Measurements from ENCODE around the gene CAMK4.
"Not testable (repeated sequence)": the region's sequence is repeated elsewhere in the genome, so short reads cannot be mapped to it uniquely, and the experiment has no call there.

CAMK4 gene

DNA sequence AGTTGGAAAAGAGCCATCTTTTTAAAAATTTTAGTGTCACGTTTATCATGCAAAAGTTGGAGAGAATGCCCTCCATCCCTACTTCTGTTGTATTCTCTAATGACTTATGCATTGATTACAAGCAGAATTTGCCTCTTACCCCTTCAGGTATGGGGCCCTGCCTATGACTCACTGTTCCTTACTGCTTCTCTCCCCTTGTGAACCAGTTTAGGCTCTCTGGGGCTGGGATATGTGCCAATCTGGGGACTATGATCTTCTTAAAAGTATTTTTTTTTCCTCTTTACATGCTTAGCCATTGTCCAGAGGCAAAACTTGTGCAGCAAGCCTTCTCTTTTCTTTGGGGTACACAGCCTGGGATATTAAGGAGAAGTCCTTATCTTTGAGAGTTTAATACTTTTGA lies 37.4 kb downstream of the CAMK4 start:
- DNase-seq: no peak

DNA sequence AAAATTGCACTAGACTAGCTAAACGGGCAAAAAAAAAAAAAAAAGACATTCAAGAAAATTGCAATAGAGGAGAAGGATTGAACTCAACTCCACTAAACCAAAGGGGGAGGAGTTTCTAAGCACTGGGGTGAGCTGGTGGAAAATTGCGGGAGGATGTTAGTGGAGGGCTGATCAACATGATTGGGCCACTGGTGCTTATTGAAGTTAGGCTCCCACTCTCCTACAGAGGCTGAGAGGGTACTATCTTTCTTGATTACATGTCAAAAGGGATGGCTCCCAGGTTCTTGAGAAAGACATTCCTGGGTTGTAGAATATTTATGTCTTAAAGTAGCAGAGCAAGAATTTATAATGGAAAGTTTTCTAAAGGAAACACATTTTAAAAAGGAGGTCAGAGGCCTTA lies 38.0 kb downstream of the CAMK4 start:
- DNase-seq: no peak

DNA sequence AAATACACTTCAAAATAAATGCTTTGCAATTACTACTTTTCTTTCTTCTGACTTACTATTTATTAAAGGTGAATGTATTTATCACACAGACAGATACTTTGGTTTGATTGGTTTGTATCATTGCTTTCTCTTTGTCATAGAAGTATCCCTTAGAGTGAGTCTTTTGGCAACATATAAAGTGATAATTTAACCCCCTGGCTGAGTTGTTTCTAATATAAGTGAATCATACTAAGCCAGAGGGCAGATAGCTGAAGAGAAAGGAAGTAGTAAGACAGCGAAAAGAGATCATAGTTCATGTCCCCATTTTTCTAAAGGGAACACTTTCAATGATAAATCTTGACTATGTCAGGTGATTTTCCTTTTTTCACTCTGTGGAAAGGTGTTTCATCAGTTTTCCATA lies 38.6 kb downstream of the CAMK4 start:
- no peak for DNase-seq

DNA sequence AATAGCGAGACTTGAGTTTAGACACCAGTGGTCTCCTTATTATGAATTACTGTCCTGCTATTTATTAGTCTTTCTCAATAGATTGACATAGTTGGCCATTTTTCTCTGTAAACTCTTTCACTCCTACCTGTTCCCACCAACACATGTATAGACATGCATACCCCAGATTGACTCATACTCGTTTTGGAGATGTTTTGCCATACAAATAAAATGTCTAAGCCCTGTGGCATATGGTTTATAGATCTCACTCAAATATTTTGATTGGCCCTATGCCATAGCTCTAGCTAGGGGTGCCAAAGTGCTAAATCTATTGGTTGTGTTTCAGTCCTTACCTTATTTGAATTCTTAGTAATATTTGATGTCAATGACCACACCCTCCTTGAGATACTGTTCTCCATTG lies 42.3 kb downstream of the CAMK4 start:
- DNase-seq: no peak

DNA sequence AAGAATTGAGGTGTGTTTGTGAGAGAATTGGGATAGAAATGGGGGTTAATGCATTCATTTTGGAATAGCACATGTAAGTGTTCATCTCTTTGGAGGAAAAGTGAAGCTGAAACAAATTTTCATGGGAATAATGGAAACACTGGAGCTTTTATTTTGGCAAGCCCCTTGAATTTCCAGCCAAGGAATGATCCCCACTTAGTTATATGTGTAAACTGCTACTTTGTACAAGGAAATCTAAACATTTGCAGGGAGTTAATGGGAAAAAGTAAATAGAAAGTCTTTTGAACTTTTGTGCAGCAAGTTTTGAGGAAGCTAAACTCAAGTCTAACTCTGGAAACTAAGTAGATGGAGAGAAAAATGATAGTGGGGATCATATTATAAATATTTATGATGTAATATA lies 44.1 kb downstream of the CAMK4 start:
- DNase-seq: no peak

DNA sequence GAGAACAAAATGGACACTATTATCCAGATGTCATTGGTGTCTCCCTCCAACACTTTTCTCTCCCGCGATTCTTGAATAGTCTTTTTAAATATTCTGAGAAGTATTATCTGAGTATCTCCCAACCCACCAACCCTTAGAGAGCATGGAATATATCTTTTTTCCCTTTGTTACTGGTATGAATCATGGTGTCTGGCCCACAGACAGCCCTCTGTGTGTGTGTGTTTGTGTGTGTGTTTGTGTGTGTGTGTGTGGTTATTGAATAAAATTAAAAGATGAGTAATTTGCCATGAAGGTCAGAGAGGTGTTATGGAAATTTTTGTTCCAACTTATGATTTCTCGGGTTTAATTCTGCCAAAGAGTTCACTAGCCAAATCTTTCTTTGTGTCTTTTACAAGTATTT lies 47.7 kb downstream of the CAMK4 start:
- no peak for DNase-seq

DNA sequence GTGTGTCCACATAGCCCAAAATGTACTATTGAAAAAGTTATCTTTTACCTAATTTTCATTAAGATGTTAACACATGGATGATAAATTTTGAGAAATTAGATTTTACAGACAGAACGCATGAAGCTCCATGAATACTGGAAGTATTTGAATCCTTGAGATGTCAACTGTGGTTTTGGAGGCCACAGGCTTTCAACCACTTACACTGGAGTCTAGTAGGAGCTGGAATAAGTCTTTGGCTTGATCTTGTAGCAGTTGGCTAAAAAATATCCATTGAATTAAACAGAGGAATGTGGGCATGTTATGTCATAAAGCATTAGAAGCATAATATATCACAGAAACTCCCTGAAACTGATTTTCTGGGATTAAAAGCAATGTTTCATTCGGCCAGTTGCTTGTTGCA lies 52.9 kb downstream of the CAMK4 start:
- DNase-seq: no peak

DNA sequence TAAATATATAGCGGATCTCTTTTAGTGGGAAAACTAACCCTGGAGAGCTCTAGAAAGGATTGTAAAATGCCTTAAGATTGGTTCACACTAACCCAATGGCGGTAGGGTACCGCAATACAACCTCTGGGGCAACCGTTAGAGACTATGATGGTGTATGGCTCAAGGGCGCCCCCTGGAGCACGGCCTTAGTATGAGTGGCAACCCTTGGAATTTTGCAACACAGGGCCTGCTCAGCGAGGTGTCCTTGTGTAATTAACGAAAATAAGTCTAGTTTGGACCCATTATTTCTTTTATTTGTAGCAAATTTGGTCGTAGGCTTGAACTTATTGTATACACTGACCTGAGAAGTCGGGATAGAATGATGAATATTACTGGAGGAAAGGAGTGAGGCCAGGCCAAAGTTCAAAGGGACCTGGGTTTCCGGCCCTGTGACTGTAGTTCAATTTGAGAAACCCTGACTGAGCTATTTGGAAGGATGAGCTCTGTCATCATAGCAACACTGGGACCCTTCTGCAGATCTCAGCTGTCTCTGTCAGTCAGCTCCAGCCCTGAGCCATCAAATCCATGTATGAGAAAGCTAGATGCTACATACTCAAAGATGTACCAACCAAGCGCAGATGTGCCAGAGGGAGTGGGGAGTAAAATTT lies 54.8 kb downstream of the CAMK4 start:
- DNase-seq: no peak

DNA sequence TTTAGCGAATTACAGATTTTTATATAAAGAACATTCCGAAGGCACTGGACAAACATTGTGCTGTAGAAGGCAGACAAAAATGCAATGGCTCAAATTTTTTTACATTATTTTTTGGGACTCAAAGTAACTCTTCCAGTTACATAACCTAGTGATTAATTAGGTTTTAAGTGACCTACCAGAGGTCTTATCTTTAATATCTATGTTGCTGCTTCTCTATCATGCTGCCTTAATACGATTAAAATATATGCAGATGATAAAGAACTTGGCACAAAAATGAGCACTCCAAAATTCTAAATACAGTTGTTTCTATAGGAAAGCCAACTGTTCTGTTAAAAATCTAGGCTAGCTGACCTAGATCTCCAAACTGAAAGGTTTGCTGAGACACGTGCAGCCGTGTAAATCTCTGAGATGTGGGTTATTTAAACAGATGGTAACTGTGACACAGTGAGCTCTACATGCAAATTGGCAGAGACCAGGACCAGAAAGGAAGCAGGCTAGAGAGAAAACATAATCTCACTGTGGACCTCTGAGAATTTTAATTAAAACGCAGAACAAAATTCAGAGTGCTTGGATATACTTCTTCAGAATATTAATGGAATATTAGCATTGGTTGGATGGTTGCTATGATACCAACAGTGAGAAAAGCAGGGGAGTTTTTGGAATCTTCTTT lies 56.2 kb downstream of the CAMK4 start:
- no peak for DNase-seq

DNA sequence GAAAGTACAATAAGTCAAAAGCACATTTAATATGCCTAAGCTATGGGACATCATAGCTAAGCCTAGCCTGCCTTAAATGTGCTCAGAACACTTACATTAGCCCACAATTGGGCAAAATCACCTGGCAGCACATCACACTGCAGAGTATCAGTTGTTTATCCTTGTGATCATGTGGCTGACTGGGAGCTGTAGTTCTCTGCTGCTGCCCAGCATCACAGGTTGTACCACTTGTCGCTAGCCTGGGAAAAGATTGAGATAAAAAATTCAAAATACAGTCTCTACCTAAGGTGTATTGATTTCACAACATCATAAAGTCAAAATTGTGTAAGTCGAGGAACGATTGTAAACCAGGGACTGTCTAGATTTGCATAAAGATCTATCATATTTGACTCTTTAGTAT lies 58.6 kb downstream of the CAMK4 start:
- no peak for DNase-seq

DNA sequence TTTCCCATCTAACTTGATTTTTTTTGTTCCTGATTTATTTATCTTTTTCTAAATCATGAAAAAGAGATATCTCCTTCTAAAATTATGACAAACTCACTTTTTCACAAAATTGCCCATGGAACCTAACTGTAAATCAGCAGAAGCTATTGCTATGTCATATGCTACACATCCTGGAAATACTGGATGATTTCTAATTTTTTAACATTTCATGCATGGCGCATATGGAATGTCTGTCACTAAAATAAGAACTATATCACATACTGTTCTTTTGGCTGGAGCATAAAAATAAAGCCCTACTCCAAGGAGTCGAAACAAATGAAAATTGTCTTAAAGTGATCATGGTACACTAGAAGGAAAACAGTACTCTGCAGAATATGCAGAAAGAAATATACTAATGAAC lies 60.6 kb downstream of the CAMK4 start:
- DNase-seq: no peak

DNA sequence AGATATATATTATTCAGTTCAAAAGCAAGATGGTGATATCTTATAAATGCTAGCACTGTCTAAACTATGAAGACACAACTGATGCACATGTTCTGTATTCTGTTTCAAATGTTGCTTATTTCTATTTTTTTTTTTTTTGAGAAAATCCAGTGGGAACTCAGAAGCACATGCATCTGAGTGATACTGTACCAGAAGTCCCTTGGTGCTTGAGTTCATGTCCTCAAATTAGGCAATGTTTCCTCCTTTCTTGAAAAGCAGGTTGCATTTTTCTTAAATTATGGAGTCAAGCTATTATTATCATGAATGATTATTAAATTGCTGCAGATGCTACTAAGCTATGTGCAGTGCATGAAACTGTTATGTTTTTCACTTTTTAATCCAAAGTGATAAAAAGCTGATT lies 70.4 kb downstream of the CAMK4 start:
- no peak for DNase-seq

DNA sequence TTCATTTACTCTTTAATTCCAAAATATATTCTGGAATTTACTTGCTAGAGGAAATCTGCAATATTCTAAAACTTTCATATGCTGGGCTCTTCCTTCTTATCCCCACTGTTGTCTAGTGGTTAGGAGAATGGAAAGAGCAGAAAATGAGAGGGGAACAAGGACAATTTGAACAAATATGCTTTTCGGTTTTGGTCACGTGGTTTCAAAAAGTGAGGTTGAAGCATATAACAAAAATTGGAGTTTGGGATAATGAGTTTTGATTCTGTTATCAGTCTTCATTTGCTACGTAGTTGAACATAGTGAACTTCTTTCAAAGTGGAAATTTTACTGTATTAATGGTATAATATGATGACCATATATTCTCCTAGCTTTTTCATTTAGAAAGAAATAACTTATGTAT lies 71.5 kb downstream of the CAMK4 start:
- DNase-seq: no peak

DNA sequence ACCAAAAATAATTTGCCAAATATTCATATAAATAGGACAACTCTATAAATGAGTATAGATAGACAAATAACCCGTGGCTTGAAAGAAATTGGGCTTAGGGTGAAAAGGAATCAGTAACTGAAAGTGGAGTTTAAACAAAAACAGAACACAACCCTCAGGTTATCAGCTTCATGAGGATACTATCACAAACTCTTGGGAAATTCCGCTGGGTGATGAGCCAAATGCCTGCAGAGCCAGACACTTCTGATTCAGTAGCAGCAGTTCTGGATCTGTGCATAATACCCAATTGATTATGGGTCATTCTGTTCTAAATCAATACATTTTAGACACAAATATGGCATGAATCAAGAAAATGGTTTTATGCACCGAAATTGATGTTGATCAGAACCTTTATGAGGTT lies 72.4 kb downstream of the CAMK4 start:
- no peak for DNase-seq

DNA sequence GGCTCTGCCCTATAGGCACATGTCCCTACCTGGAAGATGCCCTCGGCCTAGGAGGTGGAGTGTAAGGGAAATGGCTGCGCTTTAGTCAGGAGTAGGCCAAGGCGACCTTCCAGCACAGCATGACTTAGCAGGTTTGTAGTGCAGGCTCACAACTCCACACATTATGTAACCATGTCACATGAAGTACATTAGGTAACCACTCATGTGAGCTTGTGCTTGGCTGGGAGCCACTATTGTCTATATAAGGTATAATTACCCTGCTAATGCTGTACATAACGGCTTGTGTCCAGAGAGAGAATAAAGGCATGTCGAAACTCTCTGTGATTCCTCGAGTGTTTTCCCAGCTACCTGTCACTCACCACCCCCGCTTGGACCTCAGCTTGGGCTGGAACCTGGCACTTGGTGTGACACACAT lies 74.9 kb downstream of the CAMK4 start:
- no peak for DNase-seq

DNA sequence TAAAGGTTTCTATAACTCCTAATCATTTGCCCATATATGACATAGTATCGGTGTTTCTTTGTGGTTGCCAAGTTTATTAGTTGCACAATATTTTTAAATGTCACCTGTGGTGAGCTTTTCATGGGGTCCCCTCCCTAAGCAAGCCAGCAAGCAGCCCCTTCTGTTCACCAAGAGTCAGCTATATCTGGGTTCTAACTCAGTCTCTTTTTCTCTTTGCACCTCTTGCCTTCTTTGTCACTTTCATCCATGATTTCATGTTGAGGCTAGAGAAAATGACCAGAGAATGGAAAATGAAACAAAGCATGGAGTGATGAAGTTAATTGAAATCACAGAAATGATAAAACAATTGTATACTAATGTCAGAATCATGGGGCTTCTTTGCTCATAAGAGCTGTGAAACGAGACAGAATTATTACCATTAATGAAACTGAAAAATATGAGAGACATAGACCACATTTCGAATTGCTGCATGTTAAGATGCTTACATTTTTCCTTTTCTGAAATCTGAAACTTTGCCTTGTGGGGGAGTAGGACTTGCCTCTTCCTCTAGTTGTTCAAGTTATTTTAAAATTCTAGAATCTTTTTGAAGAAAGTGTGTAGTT lies 75.7 kb downstream of the CAMK4 start:
- no peak for DNase-seq

DNA sequence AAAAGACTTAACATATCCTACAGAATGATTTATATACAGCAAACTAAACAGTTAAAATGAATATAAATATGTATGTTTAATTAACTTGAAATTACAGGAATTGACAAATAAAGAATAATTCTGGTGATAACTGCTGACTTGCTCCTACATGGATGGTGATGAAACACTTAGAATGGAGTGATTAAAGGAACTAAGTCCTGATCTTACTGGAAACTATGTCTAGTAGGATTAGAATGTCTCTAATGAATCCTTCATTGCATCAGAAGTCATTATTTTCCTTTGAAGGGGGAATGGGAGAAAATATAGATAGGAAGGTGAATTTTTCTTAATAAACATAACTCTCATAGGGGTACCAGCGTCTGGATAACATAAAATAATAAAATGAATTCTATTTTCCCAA lies 77.1 kb downstream of the CAMK4 start:
- no peak for DNase-seq

DNA sequence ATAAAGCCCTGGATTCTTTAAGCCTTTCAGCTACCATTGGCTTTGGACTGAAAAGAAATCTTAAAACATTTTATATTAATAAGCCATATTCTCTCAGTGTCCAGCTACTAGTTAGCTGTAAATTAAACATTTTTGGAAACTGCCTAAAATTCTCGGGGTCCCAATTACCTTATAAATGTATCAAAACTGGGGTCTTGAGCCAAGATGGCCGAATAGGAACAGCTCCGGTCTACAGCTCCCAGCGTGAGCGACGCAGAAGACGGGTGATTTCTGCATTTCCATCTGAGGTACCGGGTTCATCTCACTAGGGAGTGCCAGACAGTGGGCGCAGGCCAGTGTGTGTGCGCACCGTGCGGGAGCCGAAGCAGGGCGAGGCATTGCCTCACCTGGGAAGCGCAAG lies 77.9 kb downstream of the CAMK4 start:
- not testable (repeated sequence) for DNase-seq

DNA sequence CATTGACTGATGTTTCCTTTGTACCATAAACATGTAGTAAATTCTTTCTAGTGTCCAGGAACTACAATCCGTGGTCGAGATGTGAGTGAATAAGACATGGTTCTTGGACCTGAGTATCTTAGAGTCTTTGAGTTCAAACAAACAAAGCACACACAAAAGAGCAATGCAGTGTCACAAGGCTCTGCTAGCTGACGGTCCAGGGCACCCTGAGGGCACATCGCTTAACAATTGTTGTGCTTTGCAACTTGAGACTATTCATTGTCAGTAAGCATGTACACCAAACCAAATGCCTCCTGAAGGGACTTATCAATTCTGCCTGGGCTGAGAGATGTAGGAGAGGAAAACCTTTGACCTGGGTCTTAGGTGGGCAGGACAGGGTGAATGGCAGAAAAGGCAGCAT lies 84.8 kb downstream of the CAMK4 start:
- no peak for DNase-seq

DNA sequence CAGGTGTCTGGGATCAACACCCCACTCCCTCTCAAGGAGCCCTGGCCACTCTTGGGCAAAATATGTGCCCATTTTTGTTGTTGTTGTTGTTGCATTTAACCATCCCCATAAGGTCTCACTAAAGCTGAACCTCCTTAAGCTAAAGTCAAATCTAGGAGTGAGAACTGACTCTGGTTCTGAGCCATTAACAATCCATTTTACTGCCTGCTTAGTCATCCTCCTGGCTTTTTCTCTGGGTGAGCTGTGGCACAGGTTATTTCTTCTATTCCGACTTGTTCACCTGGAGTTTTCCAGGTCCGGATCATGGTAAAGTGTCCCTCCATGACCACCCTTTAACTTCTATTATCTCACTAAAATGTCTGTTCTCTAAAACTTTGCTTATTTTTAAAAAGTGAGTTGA lies 85.2 kb downstream of the CAMK4 start:
- DNase-seq: no peak

DNA sequence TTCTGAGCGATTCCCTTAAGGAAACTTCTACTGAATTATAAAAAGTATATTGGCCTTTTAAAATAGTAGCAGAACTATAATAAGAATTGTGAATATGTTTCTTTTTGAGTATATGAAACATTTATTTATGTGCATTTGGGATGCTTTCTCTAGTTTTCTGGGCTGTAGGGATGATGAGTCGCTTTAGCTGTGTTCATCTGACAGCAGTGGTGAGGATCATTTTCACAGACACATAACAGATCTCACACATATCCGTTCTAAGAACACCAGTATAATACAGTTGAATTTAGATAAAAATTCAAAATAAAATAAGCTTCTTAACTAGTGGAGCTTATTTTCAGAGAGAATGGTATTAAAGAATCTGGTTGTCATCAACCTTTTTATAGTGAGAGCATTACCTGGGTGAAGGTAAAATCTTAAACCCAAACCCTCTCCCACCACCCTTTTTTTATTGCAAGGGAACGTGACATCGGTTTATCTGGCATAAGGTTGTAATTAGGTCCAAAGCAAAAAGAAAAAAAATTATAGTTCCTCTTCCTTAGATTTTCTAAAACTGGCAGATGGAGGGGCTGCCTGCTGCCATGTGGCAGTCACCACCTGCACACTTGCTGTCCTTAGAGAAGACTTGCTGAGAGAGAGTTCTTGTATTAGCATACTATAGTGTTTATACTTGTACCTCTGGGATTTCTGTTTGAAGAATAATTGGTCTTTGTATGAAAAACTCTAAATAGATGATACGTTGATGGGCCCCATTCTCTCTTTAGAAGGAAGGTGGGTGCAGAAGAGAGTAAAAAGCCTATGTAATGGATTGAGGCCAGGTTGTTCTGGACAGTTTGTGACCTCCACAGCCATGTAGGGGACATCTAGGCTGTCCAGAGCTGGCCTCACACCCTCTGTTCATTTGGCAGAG lies 86.8 kb downstream of the CAMK4 start:
- DNase-seq: no peak

DNA sequence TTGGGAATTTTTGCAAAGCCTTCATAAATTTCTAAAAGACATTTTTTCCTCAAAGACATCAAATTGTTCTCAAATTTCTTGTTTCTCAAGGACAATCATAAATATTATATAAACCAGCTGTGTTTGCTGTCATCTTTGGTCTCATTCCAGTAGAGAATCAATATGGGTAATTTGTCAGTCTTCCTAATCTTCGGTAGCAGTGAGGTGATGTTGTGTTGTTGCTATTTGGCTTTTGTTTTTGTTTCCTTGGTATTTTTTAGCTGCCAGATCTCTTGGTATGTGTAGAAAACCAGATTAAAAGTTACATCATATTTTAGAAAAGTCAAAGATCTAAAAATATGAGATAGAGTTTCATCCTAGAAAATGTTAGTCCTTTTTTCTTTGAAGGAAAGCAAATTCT lies 87.5 kb downstream of the CAMK4 start:
- no peak for DNase-seq

DNA sequence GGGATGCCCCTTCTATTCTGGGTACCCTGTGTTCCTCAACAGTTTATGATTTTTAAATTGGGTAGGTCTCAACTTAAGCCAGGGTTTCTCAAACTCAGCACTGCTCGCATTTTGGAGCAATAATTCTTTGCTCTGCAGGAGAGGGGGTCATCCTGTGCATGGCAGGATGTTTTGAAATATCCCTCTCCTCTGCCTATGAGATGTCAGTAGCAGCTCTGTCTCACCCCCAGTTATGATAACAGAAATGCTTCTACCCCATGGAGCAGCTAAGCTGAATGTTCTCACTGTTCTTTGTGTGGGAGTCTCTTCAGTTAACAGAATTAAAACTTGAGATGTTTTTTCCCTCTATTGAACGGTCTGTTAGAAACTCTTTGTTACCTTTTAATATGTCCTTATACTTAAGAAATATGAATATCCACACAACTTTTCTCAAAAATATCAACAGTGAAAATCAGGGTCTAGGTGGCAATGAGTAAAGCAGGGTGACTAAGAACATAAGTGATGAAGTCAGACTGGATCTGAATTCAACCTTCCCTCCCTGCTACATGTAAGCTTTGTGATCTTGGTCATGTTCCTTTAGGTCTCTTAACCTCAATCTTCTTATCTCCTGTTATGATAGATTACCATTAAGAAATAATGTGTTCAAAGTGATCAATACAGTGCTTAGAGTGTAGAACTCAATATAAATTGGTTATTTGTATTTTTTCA lies 89.0 kb downstream of the CAMK4 start:
- DNase-seq: no peak
